ENCODE results near the gene NAT16. TPM values are rescaled to one million over a fixed set of nuclear protein-coding genes. Genes with fewer than 3 reads are reported as not detected.

Gene NAT16
- total and polyA plus RNA-seq, 2 of the 13 experiments (the other 11 are each of a cell fraction or from before 2014, with no cell fraction given), result 0.04 TPM; not detected in 1

GRCh38 chr7:101217388-101218235 lies 37.5 kb upstream of the NAT16 start, which contains the start of the genes PLOD3 and ZNHIT1:
Gene PLOD3 (minus strand): TSS chr7:101217581. CDS start chr7:101217274, 307 bp downstream.
Gene ZNHIT1 (plus strand): TSS chr7:101218165. CDS start chr7:101218196, 31 bp downstream.
- H3K4me3 ChIP-seq (replicated peaks in 1 of 3; ENCODE audit: insufficient read depth in 1 of 3, low read depth in 2 of 3, low read length in 3 of 3), result peak within 1 kb of the TSS; percentile 82 to 95 (median 83)
- CTCF ChIA-PET (ENCODE audit: low intra/inter-chr PET ratio, low total read pairs), result interaction anchor here (1.3 kb wide), 1 partner anchor 27 kb away, joined by 5 read pairs; the partner anchor contains the start of gene FIS1
- intact Hi-C loops (cut with micrococcal nuclease; ENCODE audit: unreplicated experiment) (loop anchor here (1.0 to 2.0 kb wide), 2 partner anchors 17 to 27 kb away; partner anchors contain the start of gene MOGAT3), in situ Hi-C loops (cut with HindIII; ENCODE audit: extremely low pct_ligation_motif_present, low pct_unique_long_range_greater_than_20kb) (no loop called here)
- H3K27me3 ChIP-seq (ENCODE audit: control insufficient read depth in 1 of 2, insufficient read depth in 2 of 2, low read length in 2 of 2), result no peaks in the 10 kb centered on the region; a peak in 1 of 5 replicates
- peak; percentile 93 for ATAC-seq
- POLR2A ChIA-PET, result interaction anchor here (0.5 to 11.2 kb wide), 26 partner anchors 11 to 1040 kb away, joined by 3 to 202 read pairs (median 6); partner anchors contain the start of genes CLDN15, FIS1, IFT22 and MOGAT3
- FAIRE-seq, result peak; percentile 97
- H3K9ac ChIP-seq (ENCODE audit: insufficient read depth, low read depth, low read length), result peak within 1 kb of the TSS; percentile 86
- no TSS peak for BruUV-seq (replicated peaks)
- peaks cover 3 to 14% of the 10 kb centered on the region in 2 experiments; a peak in 4 of 5 replicates for H3K36me3 ChIP-seq (replicated peaks in 1 of 2; ENCODE audit: control insufficient read depth in 1 of 2, insufficient read depth in 2 of 2, low read length in 2 of 2)
- peak within 1 kb of the TSS; percentile 84 for H3K27ac ChIP-seq (ENCODE audit: extremely low read length, insufficient read depth, low read length)
- H4K20me1 ChIP-seq (ENCODE audit: insufficient read depth, low read length), result no peaks in the 10 kb centered on the region
- H2AFZ ChIP-seq (ENCODE audit: low read length), result no peak within 1 kb of the TSS
- peak within 1 kb of the TSS; percentile 91 for H3K4me2 ChIP-seq (ENCODE audit: low read depth, low read length)
- peak; percentile 98 for DNase-seq (ENCODE audit: low spot score)
- peaks cover 44% of the 10 kb centered on the region for H3K4me1 ChIP-seq (ENCODE audit: insufficient read depth, low read length)
- H3K79me2 ChIP-seq (ENCODE audit: insufficient read depth, low read length), result peaks cover 29% of the 10 kb centered on the region
- WGBS (ENCODE audit: low lambda C conversion rate), result under 1% methylated on average over 36 of the region's 57 CpGs
- no peaks in the 10 kb centered on the region for H3K9me3 ChIP-seq (ENCODE audit: low read length)
- TF ChIP-seq IRX3 (CRISPR knock-in tag; IDR thresholded peaks at IDR 0.05; ENCODE audit: borderline replicate concordance, low read depth) (no peak), ZBTB33 (CRISPR knock-in tag; IDR thresholded peaks at IDR 0.05) (no peak; the same call in 1 of the 2 replicates), NCOA1 (CRISPR knock-in tag; IDR thresholded peaks at IDR 0.05) (0 out of 2 replicates have a peak, but pooled peaks have one; percentile 60), NFAT5 (CRISPR knock-in tag; IDR thresholded peaks at IDR 0.05) (no peak), TSC22D2 (CRISPR knock-in tag; IDR thresholded peaks at IDR 0.05; ENCODE audit: borderline replicate concordance) (no peak), LCORL (IDR thresholded peaks at IDR 0.05) (no peak), LCORL (CRISPR knock-in tag; IDR thresholded peaks at IDR 0.05) (peak; percentile 28; the same call in 1 of the 2 replicates), CBX1 (IDR thresholded peaks at IDR 0.05; ENCODE audit: low read depth) (peak; percentile 86), ZSCAN9 (CRISPR knock-in tag; IDR thresholded peaks at IDR 0.05; ENCODE audit: borderline replicate concordance) (0 out of 2 replicates have a peak, but pooled peaks have one; percentile 17), ZNF552 (CRISPR knock-in tag; IDR thresholded peaks at IDR 0.05; ENCODE audit: borderline replicate concordance) (no peak), ZNF782 (CRISPR knock-in tag; IDR thresholded peaks at IDR 0.05; ENCODE audit: borderline replicate concordance) (no peak), DBP (CRISPR knock-in tag; IDR thresholded peaks at IDR 0.05; ENCODE audit: not compliant biosample characterization) (no peak), SUZ12 (IDR thresholded peaks at IDR 0.05; ENCODE audit: low read depth, low read length) (no peak)
- TF ChIP-seq, protein P1, sequence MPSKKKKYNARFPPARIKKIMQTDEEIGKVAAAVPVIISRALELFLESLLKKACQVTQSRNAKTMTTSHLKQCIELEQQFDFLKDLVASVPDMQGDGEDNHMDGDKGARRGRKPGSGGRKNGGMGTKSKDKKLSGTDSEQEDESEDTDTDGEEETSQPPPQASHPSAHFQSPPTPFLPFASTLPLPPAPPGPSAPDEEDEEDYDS (CRISPR knock-in tag; IDR thresholded peaks at IDR 0.05), result peak; percentile 74; the same call in 1 of the 2 replicates
